GF-D8 (cell line): ENCODE data around the gene RSPH1.

Experiments
- DNase-seq: peaks from one replicate; lab custom pipeline; 2025; lab: John Stamatoyannopoulos, UW

RSPH1 gene

GRCh38 chr21:42448686-42449085 lies 47.3 kb downstream of the RSPH1 start:
- no peak for DNase-seq

- DNase-seq = no peak
Measured at GRCh38 chr21:42447732-42448131, 48.3 kb downstream of the RSPH1 start.

- DNase-seq = no peak
Measured at GRCh38 chr21:42447182-42447581, 48.8 kb downstream of the RSPH1 start.

- no peak for DNase-seq
Measured at GRCh38 chr21:42446531-42446930, 49.5 kb downstream of the RSPH1 start.

GRCh38 chr21:42445311-42445710 lies 50.7 kb downstream of the RSPH1 start:
- DNase-seq = no peak

GRCh38 chr21:42444745-42445059 lies 51.3 kb downstream of the RSPH1 start:
- no peak for DNase-seq

- no peak for DNase-seq
Measured at GRCh38 chr21:42443876-42444744, 51.9 kb downstream of the RSPH1 start.

GRCh38 chr21:42443181-42443785 lies 52.7 kb downstream of the RSPH1 start:
- DNase-seq = no peak

- no peak for DNase-seq
Measured at GRCh38 chr21:42441963-42442362, 54.1 kb downstream of the RSPH1 start.

- DNase-seq = no peak
Measured at GRCh38 chr21:42440187-42440792, 55.7 kb downstream of the RSPH1 start.

GRCh38 chr21:42439284-42440186 lies 56.5 kb downstream of the RSPH1 start:
- DNase-seq = no peak

- DNase-seq = no peak
Measured at GRCh38 chr21:42438316-42439205, 57.5 kb downstream of the RSPH1 start.

- DNase-seq = no peak
Measured at GRCh38 chr21:42437786-42438185, 58.2 kb downstream of the RSPH1 start.

GRCh38 chr21:42436914-42437313 lies 59.1 kb downstream of the RSPH1 start:
- DNase-seq = no peak

- DNase-seq = no peak
Measured at GRCh38 chr21:42435833-42436232, 60.2 kb downstream of the RSPH1 start.

GRCh38 chr21:42435401-42435800 lies 60.6 kb downstream of the RSPH1 start:
- no peak for DNase-seq

- DNase-seq = no peak
Measured at GRCh38 chr21:42434884-42435283, 61.1 kb downstream of the RSPH1 start.

- no peak for DNase-seq
Measured at GRCh38 chr21:42433946-42434551, 62.0 kb downstream of the RSPH1 start.

- no peak for DNase-seq
Measured at GRCh38 chr21:42432695-42433094, 63.3 kb downstream of the RSPH1 start.

GRCh38 chr21:42431196-42431595 lies 64.8 kb downstream of the RSPH1 start:
- DNase-seq = no peak

- no peak for DNase-seq
Measured at GRCh38 chr21:42430521-42430920, 65.5 kb downstream of the RSPH1 start.
